ENCODE results near the gene ZSCAN1.

Gene ZSCAN1

GRCh38 chr19:58084596-58085347 lies 50.9 kb downstream of the ZSCAN1 start:
- no peak for DNase-seq

GRCh38 chr19:58085348-58085875 lies 51.6 kb downstream of the ZSCAN1 start:
- no peak for DNase-seq

GRCh38 chr19:58086825-58087710 lies 53.2 kb downstream of the ZSCAN1 start:
- no peak for DNase-seq

DNA sequence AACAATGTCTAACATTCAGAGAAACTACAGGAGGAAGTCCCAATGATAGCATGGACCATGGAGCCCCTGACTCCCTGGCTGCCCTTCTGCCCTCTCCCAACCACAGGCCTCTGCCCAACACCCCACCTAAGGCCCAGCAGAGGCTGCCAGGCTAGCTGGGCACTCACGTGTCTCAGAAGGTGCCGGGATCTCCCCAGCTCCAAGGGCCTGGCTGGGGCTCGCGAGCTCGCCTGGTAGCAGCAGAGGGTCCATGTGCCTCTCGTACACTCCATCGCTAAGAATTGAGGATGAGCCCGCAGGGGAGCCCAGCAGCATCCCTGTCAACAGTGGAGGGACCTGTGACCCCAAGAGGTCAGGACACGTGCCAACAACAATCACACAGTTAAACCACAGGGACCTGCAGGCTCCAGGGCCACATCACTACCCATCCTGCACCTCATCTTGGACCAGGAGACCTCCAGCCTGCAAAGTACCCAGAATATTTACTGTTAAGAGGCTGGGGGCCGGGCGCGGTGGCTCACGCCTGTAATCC lies 54.8 kb downstream of the ZSCAN1 start:
- no peak for DNase-seq

DNA sequence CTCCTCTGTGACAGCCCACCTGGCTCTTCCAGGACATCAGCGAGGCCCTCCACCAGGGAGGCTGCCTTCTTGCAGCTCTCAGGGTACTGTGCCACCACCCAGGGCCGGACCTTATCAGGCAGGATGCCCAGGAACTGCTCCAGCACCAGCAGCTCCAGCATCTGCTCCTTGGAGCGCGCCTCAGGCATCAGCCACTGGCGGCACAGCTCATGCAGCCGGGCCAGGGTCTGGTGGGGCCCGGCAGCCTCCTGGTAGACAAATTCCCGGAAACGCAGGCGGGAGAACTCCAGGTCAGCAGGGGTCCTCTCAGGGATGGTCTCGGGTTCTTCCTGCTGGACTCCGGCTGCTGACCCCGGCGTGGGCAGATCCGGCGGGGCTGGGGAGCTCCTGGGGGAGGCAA lies 56.0 kb downstream of the ZSCAN1 start:
- no peak for DNase-seq

DNA sequence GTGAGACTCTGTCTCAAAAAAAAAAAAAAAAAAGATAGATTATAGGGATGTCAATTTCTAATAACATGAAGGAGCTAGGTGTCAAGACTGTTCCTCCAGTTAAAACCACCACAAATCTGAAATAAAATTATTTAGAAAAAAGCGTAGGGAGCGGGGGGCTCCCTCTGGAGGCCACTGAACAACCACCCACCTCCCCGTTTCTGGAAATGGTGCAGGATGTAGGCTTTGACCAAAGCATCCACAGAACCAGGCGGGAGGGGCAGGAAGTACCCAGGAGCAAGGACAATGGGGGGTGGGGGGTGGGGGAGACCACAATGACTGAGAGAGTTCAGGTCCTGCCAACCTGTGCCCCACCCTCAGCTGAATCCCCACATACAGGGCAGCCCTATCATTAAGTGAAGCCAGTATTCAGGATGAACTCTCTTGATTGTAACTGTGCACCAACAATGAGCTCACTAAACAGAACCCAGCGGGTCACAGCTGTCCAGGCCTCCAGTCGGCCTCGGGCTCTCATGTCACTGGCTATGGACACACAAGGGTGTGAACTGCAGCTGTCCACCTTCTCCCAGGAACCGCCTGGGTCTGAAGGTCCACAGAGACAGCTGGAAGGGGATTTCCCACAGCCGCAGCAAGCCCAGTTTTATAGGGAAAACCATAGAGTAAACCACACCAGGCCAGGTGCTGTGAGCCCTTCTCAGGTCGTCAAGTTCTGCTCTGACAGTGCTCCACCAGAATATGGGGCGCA lies 57.6 kb downstream of the ZSCAN1 start:
- DNase-seq = no peak

GRCh38 chr19:58093071-58093470 lies 59.2 kb downstream of the ZSCAN1 start:
- no peak for DNase-seq

GRCh38 chr19:58095328-58095727 lies 61.5 kb downstream of the ZSCAN1 start:
- no peak for DNase-seq

GRCh38 chr19:58096884-58097283 lies 63.1 kb downstream of the ZSCAN1 start:
- no peak for DNase-seq

- DNase-seq = no peak
Measured at GRCh38 chr19:58097349-58097748, 63.5 kb downstream of the ZSCAN1 start.

GRCh38 chr19:58097781-58098681 lies 64.2 kb downstream of the ZSCAN1 start, which contains the start of gene ZSCAN18:
ZSCAN18 (minus strand) TSS chr19:58098231; CDS start chr19:58090267, 7,964 bp downstream.
- peak; percentile 93 for DNase-seq

GRCh38 chr19:58098682-58098998 lies 64.8 kb downstream of the ZSCAN1 start:
- no peak for DNase-seq
